Measurements from ENCODE around the gene ZNF358.
A peak's percentile ranks its signal among the peaks of the same experiment; 100 is the strongest.

GRCh38 chr19:7488736-7489353, 27.1 kb upstream of the ZNF358 start, which contains the start of gene PEX11G:
- peak in 5 of 11 experiments; percentile 8 to 30 (median 11) for TF ChIP-seq CTCF (IDR thresholded peaks at IDR 0.05 in 8 of 11, conservative IDR thresholded peaks at IDR 0.05 in 3 of 11)
- peak in 2 of 3 donors; percentile 56 to 70 for TF ChIP-seq POLR2A (IDR thresholded peaks at IDR 0.05)

Measured in spleen (tissue), 7 donors.